H1 (cell line): ENCODE data around the gene SERPINB2. TPM values are rescaled to one million over a fixed set of nuclear protein-coding genes. Genes with fewer than 3 reads are reported as not detected.

Experiments
- CTCF ChIA-PET: fragments of 300-600 bp; sonication (Branson Sonifier 250); formaldehyde crosslinking; loops from one replicate; lab custom pipeline; 2021; ENCODE audit not compliant: partially characterized antibody; lab: Charles Lee
- POLR2A ChIA-PET: fragments of 300-600 bp; sonication (Branson Sonifier 250); formaldehyde crosslinking; loops from one replicate; lab custom pipeline; 2021; ENCODE audit warnings: inconsistent platforms; ENCODE audit not compliant: partially characterized antibody; lab: Charles Lee
- DNase-seq, 2 experiments: peaks; one replicate each; pipeline versions ENCODE4 v3.0.0 to v3.0.0-alpha.2; 2010 to 2022; ENCODE audit warnings: low spot score in 2 of 2, low read depth in 1 of 2, mixed read lengths in 1 of 2
- FAIRE-seq: peaks from 2 replicates; lab custom pipeline; 2011; peaks lifted over from hg19 to GRCh38; lab: Jason Lieb, UNC
- H2AFZ ChIP-seq: 2 replicates; pipeline ENCODE4 v1.8.1; 2012; ENCODE audit warnings: low read length, inconsistent platforms
- H2AK5ac ChIP-seq: 2 replicates; pipeline ENCODE4 v1.6.1; 2013; ENCODE audit warnings: low read depth, low read length
- H2BK120ac ChIP-seq: replicated peaks from 2 replicates; pipeline ENCODE3; 2013; ENCODE audit warnings: low read depth, low read length, inconsistent platforms
- H2BK12ac ChIP-seq: 2 replicates; pipeline ENCODE4 v1.6.1; 2013; ENCODE audit warnings: low read depth, low read length
- H2BK15ac ChIP-seq: 2 replicates; pipeline ENCODE4 v1.6.1; 2013; ENCODE audit warnings: low read length
- H2BK20ac ChIP-seq: 2 replicates; pipeline ENCODE4 v1.6.1; 2013; ENCODE audit warnings: low read length
- H2BK5ac ChIP-seq: 2 replicates; pipeline ENCODE4 v1.6.1; 2013; ENCODE audit warnings: low read depth, low read length
- H3K14ac ChIP-seq: 2 replicates; pipeline ENCODE4 v1.6.1; 2013; ENCODE audit warnings: inconsistent platforms; ENCODE audit not compliant: insufficient read length
- H3K18ac ChIP-seq: 2 replicates; pipeline ENCODE4 v1.6.1; 2013; ENCODE audit warnings: low read length; ENCODE audit errors: extremely low read depth
- H3K23ac ChIP-seq: 2 replicates; pipeline ENCODE4 v1.6.1; 2013; ENCODE audit warnings: inconsistent platforms; ENCODE audit not compliant: insufficient read length
- H3K23me2 ChIP-seq: 2 replicates; pipeline ENCODE4 v1.6.1; 2013; ENCODE audit warnings: low read depth, low read length
- H3K27ac ChIP-seq: 2 replicates; pipeline ENCODE4 v1.6.1; 2011; ENCODE audit warnings: low read depth, low read length, inconsistent platforms
- H3K27me3 ChIP-seq, 4 experiments: replicated peaks in 1 of 4; 1 replicate in 1 of 4; 2 replicates in 3 of 4; pipeline versions ENCODE4 v1.6.1 to v1.8.1; 2011 to 2013; ENCODE audit warnings: low read length in 3 of 4, mild to moderate bottlenecking in 3 of 4, inconsistent platforms in 2 of 4, mixed read lengths in 2 of 4, moderate library complexity in 1 of 4; ENCODE audit not compliant: control insufficient read depth in 3 of 4, insufficient read depth in 3 of 4; ENCODE audit errors: extremely low read depth in 1 of 4
- H3K36me3 ChIP-seq, 4 experiments: 2 replicates each; pipeline versions ENCODE4 v1.6.1 to v1.8.1; 2011 to 2013; ENCODE audit warnings: mild to moderate bottlenecking in 4 of 4, low read length in 3 of 4, moderate library complexity in 2 of 4, control low read depth in 1 of 4, inconsistent platforms in 1 of 4; ENCODE audit not compliant: insufficient read depth in 4 of 4, control insufficient read depth in 2 of 4
- H3K4ac ChIP-seq: replicated peaks from 2 replicates; pipeline ENCODE3; 2013; ENCODE audit warnings: low read length, low read depth, mixed read lengths, inconsistent platforms; ENCODE audit not compliant: insufficient read length
- H3K4me1 ChIP-seq, 4 experiments: replicated peaks in 1 of 4; 1 replicate in 1 of 4; 2 replicates in 3 of 4; pipeline versions ENCODE4 v1.6.1 to v1.8.1; 2011 to 2013; ENCODE audit warnings: low read length in 3 of 4, inconsistent platforms in 2 of 4, mixed read lengths in 1 of 4; ENCODE audit not compliant: insufficient read depth in 4 of 4, control insufficient read depth in 3 of 4
- H3K4me2 ChIP-seq, 2 experiments: 2 replicates each; pipeline versions ENCODE4 v1.6.1 to v1.8.1; 2011 to 2013; ENCODE audit warnings: low read depth in 2 of 2, low read length in 2 of 2, control low read depth in 1 of 2, inconsistent platforms in 1 of 2, mild to moderate bottlenecking in 1 of 2; ENCODE audit not compliant: insufficient read depth in 1 of 2
- H3K4me3 ChIP-seq, 4 experiments: fragments of 200-600, 300-600 bp in 1 of 4; sonication (generic), shearing (Covaris generic), sonication (Bioruptor Twin) in 1 of 4; 2 replicates each; pipeline versions ENCODE4 v1.5.1 to v1.8.1; 2011 to 2016; ENCODE audit warnings: low read length in 4 of 4, low read depth in 3 of 4, control low read depth in 2 of 4, inconsistent platforms in 2 of 4, mild to moderate bottlenecking in 2 of 4, mixed read lengths in 1 of 4, moderate library complexity in 1 of 4; ENCODE audit not compliant: insufficient read depth in 2 of 4; ENCODE audit errors: extremely low read depth in 1 of 4
- H3K56ac ChIP-seq: replicated peaks from 2 replicates; pipeline ENCODE3; 2013; ENCODE audit warnings: low read depth, mild to moderate bottlenecking, mixed read lengths, low read length, inconsistent platforms; ENCODE audit not compliant: insufficient read length
- H3K79me1 ChIP-seq: 2 replicates; pipeline ENCODE4 v1.6.1; 2013; ENCODE audit warnings: low read depth, low read length, control low read depth
- H3K79me2 ChIP-seq, 2 experiments: 2 replicates each; pipeline versions ENCODE4 v1.6.1 to v1.8.1; 2012 to 2013; ENCODE audit warnings: low read length in 2 of 2, mild to moderate bottlenecking in 2 of 2, inconsistent platforms in 1 of 2; ENCODE audit not compliant: insufficient read depth in 2 of 2, control insufficient read depth in 1 of 2
- H3K9ac ChIP-seq, 4 experiments: replicated peaks in 1 of 4; 1 replicate in 1 of 4; 2 replicates in 3 of 4; pipeline versions ENCODE4 v1.6.1 to v1.8.1; 2011 to 2013; ENCODE audit warnings: low read depth in 3 of 4, low read length in 3 of 4, control low read depth in 2 of 4, mild to moderate bottlenecking in 2 of 4, moderate library complexity in 2 of 4, inconsistent platforms in 1 of 4; ENCODE audit errors: extremely low read depth in 1 of 4
- H3K9me3 ChIP-seq, 2 experiments: 2 replicates each; pipeline versions ENCODE4 v1.6.1 to v1.8.1; 2012 to 2013; ENCODE audit warnings: mild to moderate bottlenecking in 2 of 2, moderate library complexity in 2 of 2, control low read depth in 1 of 2, inconsistent platforms in 1 of 2, low read depth in 1 of 2, low read length in 1 of 2, mixed read lengths in 1 of 2; ENCODE audit not compliant: insufficient read depth in 2 of 2
- H4K20me1 ChIP-seq, 2 experiments: replicated peaks in 1 of 2; 2 replicates each; pipeline versions ENCODE3 to v1.8.1; 2011 to 2013; ENCODE audit warnings: inconsistent platforms in 2 of 2, low read length in 2 of 2, mild to moderate bottlenecking in 1 of 2; ENCODE audit not compliant: insufficient read depth in 2 of 2, control insufficient read depth in 1 of 2
- H4K5ac ChIP-seq: 2 replicates; pipeline ENCODE4 v1.6.1; 2013; ENCODE audit warnings: low read length, low read depth, mixed read lengths, inconsistent platforms; ENCODE audit not compliant: insufficient read length
- H4K8ac ChIP-seq: 2 replicates; pipeline ENCODE4 v1.8.0; 2013; ENCODE audit warnings: mild to moderate bottlenecking, moderate library complexity, low read length, inconsistent platforms; ENCODE audit not compliant: insufficient read depth; ENCODE audit errors: extremely low read depth
- H4K91ac ChIP-seq: replicated peaks from 2 replicates; pipeline ENCODE3; 2013; ENCODE audit warnings: low read length, mixed read lengths, inconsistent platforms; ENCODE audit not compliant: insufficient read length
- BACH1 ChIP-seq: IDR thresholded peaks from 2 replicates; pipeline ENCODE4 v1.6.1; 2012; ENCODE audit warnings: low read length, improper control_type of control experiment
- EZH2 ChIP-seq: fragments of 200-600 bp; sonication (generic); IDR thresholded peaks from 2 replicates; pipeline ENCODE4 v1.7.1; 2012; ENCODE audit warnings: low read depth, mild to moderate bottlenecking, moderate library complexity, low read length, inconsistent platforms; ENCODE audit not compliant: severe bottlenecking
- GTF2F1 ChIP-seq: IDR thresholded peaks from 2 replicates; pipeline ENCODE4 v1.6.1; 2012; ENCODE audit warnings: low read depth, low read length, improper control_type of control experiment, borderline replicate concordance
- KDM1A ChIP-seq: fragments of 200-600, 300-600 bp; sonication (generic); IDR thresholded peaks from 2 replicates; pipeline ENCODE4 v1.7.1; 2016; ENCODE audit warnings: mild to moderate bottlenecking, low read length, borderline replicate concordance
- TCF12 ChIP-seq: IDR thresholded peaks from 2 replicates; pipeline ENCODE4 v1.6.1; 2011; ENCODE audit warnings: low read depth, mild to moderate bottlenecking, low read length
- WGBS, 2 experiments: shearing (Covaris generic) in 1 of 2; methylation state at CpG; one replicate each; pipeline versions ENCODE4 v1.1.6 to v1.1.7; 2013 to 2015; ENCODE audit warnings: low lambda C conversion rate in 2 of 2, mixed read lengths in 2 of 2, inconsistent platforms in 1 of 2, low coverage in 1 of 2, missing lambda C conversion rate in 1 of 2; ENCODE audit not compliant: insufficient replicate concordance in 2 of 2, insufficient coverage in 1 of 2, insufficient read length in 1 of 2; ENCODE audit errors: extremely low coverage in 1 of 2, missing lambda C conversion rate in 1 of 2; 5-methylcytosine and 5-hydroxymethylcytosine counted together
- polyA plus RNA-seq, 7 experiments: library from polyadenylated mRNA; depleted of rRNA in 3 of 7; stranded (reverse) in 5 of 7; unstranded in 2 of 7; fragments of >200 nt in 5 of 7; fragments of 200-250 nt in 2 of 7; gene quantifications; 1 replicate in 5 of 7; 2 replicates in 1 of 7; 4 replicates in 1 of 7; pipeline versions ENCODE4 v1.2.1 to v1.2.3, GENCODE V29; 2011 to 2013; ENCODE audit warnings: missing spikeins in 2 of 7, mixed read lengths in 2 of 7
- total RNA-seq: library from RNA; stranded (reverse); fragmentation: NEBNext Ultra II Directional; extraction: Animal tissue kit (Norgen Biotek cat#: 25700); gene quantifications from 2 replicates; pipeline ENCODE4 v1.2.1, GENCODE V29; 2021

The SERPINB2 gene
- total and polyA plus RNA-seq, 2 of the 8 experiments (the other 6 are each of a cell fraction or from before 2014, with no cell fraction given): not detected

- Histone ChIP-seq H3K56ac (no peak overlapping the region), H3K4me3 (no peak overlapping the region), H3K4me2 (no peak overlapping the region), H2AFZ (no peak overlapping the region), H3K79me1 (no peaks in the 10 kb centered on the region), H4K20me1 (no peaks in the 10 kb centered on the region), H3K23ac (no peak overlapping the region), H4K5ac (no peak overlapping the region), H3K9ac (no peak overlapping the region), H3K23me2 (no peaks in the 10 kb centered on the region), H4K91ac (no peak overlapping the region), H3K36me3 (no peaks in the 10 kb centered on the region), H3K14ac (no peak overlapping the region), H2BK20ac (no peak overlapping the region), H3K79me2 (no peaks in the 10 kb centered on the region), H3K4ac (no peak overlapping the region), H2BK15ac (no peak overlapping the region), H3K27me3 (no peaks in the 10 kb centered on the region), H2BK5ac (no peak overlapping the region), H3K27ac (no peak overlapping the region), H2BK120ac (no peak overlapping the region), H2BK12ac (no peak overlapping the region), H4K8ac (no peak overlapping the region), H3K18ac (no peak overlapping the region), H3K4me1 (no peaks in the 10 kb centered on the region), H3K9me3 (no peaks in the 10 kb centered on the region), H2AK5ac (no peak overlapping the region)
- CTCF ChIA-PET: interaction anchor here (1.1 to 2.0 kb wide), 4 partner anchors 12 to 355 kb away, joined by 3 to 5 read pairs (median 4); no protein-coding TSS in a partner anchor
- DNase-seq (no peak), FAIRE-seq (no peak)
- POLR2A ChIA-PET: no interaction called here
- 83% methylated on average over 2 of the region's 2 CpGs; no CpG with 5 or more reads in 1 of the 2 experiments for WGBS, 2 experiments
- TF ChIP-seq BACH1 (no peak), GTF2F1 (no peak), KDM1A (no peak), TCF12 (no peak), EZH2 (no peak)
These were observed 27.6 kb upstream of the SERPINB2 start for GRCh38 chr18:63859781-63860475.
